ENCODE measurements around the gene APBA1.
A peak's percentile ranks its signal among the peaks of the same experiment; 100 is the strongest.
"Not testable (repeated sequence)": the region's sequence is repeated elsewhere in the genome, so short reads cannot be mapped to it uniquely, and the experiment has no call there.

APBA1 gene

DNA sequence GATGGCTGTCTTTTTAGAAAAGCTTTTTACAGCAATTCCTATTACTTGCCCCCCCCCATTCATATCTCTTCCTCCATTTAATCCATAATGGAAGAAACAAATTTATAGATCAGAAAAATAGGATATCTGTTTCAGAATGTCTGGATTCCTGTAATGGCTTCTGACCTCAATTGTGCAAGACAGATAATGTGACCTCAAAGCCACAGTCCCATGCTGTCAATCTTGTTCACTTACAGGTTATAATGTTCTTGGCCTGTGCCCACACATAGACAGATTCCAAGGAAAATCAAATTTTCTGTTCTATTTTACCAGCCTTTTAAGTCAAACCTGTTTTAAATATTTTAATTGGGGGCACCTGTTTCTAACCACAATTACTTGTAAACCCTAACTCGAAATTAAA is 203.8 kb downstream of the APBA1 start:
- no peak for DNase-seq

DNA sequence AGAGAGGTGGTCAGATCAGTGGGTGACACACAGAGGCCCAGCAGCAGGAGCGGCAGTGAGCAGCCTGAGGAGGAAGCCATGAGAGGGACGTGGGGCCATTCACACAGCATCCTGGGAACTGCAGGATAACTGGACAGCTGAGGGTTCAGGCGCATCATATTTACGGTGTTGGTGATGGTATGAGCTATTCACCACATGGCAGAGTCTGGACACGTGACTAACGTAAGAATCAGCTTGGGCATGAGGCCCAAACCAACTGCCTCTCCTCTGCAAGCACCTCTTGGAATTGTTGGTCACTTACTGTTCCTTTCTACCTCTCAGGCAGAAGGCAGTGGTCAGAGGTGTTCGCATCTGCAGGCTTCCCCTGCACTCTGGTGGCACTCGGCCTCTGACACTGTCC is 206.0 kb downstream of the APBA1 start:
- no peak for DNase-seq

DNA sequence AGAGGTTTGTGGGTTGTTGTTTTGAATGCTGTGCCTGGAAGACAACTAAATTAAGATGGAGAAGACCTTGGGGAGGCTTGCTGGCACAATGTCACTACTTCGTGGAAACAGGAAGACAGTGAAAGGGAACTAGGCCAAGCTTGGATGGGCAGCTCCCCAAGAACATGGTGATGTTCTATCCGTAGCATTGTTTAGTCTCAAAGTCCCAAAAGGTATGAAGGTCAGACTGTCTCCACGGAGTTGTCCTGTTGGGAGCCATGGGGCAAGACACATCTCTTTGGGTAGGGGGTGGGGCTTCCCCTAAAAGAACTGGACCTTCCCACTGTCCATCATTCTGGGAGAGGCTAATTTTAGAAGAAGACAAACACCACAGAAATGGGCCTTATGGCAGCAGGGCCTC is 206.7 kb downstream of the APBA1 start:
- DNase-seq, result no peak

DNA sequence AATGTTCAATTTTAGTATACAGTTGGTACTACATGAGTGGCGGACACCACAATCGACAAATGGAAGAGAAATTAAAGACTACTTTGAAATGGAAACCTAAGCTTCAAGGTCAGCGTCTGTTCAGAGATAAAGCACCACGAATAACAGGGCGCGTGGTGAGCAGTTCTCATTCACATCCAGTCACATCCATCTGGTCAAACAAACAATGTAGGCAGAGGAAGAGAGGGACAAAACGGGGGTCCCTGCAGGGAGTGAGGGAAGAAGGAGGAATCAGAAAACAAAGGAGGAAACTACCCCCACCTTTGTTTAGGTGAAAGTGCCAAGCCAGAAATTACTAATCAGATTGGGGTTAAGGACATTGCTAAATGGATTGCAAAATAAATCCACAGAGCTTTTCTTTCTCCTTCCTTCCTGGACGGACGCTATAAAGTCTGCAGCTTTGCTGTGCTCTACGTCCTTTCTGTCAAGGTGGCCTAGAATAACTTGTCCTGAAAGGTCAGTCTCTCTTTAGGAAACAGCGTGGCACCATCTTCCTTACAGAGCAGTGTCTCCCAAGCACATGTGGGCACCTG is 208.6 kb downstream of the APBA1 start:
- DNase-seq, result no peak

DNA sequence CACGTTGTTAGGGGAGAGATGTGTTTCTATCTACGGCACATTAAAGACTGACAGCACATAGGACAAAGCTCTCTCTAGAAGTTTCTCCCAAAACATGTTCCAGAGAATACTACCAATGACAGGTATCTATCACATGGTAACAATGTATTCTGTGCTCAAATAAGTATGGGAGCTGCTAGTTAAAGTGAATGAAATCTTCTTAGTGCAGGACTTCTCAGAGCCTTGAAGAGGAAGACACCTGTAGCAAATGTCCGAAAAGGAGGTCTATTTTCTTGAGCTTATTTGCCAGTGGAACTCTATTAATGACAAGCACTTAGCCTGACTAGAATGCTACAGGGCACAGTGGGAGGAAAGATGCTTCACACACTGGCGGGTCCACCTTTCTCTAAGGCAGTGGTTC is 209.8 kb downstream of the APBA1 start:
- no peak for DNase-seq

DNA sequence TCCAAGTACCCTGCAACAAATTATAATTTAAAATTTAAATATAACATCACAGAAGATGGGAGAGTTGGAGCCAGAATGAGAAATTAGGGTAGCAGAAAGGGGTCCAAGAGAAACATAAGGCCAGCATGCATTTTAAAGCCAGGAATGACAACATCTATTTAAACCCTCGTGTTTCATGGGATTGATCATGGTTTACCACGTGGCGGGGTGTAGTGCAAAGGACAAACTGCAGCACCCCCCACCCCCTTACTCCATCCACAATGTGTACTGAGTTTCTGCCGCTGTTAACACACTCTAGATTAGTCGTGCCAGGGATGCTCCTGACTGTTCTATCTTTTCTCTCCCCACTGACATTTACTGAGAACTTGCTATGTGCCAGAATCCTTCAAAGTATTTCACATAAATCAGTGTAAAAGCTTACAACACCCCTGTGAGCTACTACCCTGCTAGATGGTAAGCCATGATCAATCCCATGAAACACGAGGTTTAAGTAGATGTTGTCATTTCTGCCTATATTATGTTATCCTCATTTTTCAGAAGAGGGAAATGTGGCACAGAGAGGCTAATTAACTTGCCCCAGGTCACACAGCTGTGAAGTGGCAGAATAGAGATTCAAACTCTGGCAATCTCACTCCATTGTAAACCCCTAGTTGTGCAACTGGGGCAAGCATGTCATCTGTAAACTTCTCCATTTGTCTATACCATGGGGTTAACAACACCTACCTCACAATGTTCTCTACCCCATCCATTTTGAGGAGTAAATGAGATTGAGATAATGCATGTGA is 210.9 kb downstream of the APBA1 start:
- no peak for DNase-seq

DNA sequence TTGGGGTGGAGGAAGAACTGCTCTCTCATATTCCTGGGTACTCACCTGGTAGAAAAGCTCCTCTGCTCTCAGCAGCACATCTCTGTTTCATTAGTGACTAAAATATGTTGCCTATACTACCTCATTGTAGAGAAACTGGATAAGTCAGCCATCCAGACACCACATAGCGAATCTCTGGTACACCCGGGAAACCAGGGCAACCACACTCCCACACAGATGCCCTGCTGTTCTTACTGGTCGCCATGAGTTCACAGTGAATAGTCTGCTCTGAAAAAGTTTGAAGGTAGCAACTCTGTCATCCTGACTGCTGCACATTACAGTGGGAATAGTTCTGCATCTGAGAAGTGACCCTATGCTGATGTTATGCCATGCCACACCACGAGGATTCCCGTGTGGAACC is 212.2 kb downstream of the APBA1 start:
- no peak for DNase-seq

DNA sequence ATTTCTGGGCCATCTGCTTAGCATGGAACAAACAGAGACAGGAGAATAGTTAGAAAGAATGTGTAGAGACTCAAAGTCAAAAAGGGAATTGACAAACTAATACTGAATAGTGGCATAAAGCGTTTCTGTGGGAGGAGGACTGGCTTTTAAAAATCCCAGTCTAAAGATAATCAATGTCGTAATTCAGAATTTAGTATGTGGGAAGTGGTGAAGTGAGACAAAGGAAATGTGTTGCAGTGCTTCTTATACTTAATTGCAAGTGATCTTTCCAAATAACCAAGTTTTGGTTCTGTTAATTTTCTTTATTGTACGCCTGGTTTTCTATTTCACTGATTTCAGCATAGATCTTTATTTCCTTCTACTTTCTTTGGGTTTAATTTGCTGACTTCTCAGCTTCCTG is 214.0 kb downstream of the APBA1 start:
- DNase-seq, result no peak

DNA sequence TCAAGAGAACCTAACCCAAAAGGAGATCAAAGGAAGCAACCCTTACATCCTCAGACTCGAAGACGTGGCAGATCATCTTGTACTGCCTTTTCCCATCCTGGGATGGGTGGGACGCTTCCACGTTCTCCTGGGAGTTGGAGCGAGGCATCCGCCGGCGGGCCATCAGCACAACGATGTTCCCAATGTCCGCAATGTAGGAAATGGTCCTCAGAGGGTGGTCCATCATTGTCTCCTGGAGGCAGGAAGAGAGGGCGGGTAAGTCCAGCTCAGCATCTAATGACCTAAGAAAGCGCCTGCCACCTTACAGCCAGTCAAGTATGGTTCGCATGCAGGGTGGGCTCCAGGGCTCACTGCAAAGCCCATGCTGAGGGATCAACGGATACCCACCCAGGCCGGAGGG is 216.0 kb downstream of the APBA1 start:
- no peak for DNase-seq

DNA sequence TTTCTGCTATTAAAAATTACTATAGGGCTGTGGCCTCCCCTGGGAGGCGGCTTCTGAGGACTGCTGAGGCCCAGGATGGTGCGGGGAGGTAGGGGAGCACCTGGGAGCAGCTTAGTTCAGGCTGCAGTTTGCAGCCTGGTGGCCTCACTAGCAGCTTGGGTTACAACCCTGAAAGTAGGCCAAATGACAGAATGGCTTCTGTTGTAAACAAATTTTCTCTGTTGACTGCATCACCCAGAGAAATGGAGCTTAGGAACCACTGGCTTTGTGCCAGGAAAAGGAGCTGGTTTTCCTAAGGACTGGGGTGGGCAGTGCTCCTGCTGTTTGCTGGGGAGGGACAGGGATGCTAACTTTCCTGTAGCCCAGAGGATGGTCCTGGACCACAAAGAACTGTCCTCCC is 216.9 kb downstream of the APBA1 start:
- no peak for DNase-seq

DNA sequence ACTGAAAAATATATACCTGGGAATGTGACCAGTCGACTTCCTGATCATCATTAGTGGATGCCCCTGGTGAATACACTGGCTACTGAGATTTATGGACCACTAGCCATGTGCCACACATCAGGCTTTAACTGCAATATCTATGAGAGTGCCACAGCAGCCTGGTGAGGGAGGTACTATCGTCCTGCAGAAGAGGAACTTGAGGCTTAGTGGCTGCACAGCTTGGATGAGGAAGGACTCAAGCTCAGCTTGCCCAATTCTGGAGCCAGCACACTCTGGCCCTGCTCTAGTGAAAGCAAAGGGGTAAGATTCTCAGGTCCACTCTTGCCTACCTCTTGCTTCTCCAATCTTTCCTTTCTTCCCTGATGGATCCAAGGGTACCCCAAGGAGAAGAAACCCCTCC is 217.8 kb downstream of the APBA1 start:
- DNase-seq, result no peak

DNA sequence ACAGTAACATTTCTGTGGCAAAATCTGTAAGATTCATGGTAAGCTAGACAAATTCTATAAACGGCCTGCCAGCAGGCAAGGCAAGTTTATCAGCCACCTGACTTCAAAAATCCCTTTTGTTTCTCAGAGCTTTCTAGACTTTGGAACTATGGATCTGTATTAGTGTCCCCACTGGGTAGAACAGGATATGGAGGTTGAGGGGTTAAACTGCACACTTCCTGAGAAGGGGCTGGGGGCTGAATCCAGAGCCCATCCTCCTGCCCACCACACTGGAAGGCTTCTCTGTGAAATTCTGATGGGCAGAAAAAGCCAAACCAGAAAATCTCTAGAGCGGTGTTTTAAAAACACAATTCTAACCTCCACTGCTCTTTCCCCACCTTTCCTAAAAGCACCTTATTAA is 218.4 kb downstream of the APBA1 start:
- no peak for DNase-seq

DNA sequence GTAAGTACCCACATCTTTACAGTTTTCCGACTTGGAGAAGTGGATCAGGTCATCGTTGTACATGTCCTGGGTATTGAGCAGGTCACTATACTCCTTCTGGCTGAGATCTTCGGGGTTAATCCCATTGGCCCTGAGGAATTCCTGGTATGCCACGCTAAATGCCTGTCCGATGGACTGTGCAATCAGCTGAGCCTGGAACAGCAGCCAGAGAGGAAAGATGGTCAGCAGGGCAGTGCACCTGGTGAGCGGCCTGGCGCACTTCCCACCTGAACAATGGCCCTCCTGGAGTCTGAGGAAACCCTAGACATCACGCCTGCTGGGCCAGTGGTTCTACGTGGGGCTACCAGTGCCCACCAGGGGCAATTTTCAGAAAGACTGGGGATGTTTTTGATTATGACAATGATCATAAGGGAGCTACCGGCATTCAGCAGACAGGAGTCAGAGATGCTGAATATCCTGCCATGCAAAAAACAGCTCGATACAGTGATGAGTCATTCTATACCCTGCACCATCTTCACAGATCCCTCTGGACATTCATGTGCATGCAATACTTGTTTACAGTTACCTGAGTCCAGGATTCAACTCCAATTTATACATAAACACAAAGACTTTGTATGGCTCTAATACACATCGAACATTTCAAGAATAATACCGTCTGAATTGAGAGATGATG is 219.9 kb downstream of the APBA1 start:
- no peak for DNase-seq

DNA sequence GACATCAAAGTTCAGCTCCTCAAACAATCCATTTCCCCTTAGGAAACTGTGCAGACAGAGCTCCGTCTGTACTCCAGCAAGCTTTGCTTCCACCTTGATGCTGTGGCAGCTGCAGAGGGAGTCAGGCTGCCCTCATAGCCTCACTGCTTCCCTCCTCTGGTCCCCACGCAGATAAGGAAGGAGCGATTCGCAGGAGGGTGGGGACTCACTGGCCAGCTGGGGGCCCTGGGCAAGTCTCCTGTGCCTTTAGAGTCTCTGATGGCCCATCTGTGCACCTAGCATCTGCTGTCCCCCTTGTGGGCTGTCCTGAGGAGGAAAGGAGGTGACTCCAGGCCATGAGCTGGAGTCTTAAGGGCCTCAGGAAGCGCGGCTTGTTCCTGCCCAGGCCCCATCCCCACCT is 225.7 kb downstream of the APBA1 start:
- DNase-seq, result no peak

DNA sequence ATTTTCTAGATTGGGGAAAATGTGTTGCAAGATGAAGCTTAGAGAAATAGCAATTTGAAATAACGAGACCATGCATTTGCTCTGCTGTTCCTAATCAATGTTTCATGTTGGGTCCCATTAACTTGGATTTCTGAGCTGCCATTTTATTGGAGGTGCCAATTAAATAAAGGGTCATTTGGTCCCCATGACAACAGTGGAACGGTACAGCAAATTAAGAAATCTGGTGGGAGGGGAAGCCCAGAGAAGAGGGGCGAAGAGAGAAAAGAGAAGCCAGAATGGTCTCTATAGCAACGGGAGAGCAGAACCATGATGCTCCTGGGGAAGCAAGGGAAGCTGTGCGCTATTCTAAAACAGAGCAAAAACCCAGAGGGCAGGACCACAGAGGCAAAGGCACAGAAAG is 226.9 kb downstream of the APBA1 start:
- DNase-seq, result no peak

DNA sequence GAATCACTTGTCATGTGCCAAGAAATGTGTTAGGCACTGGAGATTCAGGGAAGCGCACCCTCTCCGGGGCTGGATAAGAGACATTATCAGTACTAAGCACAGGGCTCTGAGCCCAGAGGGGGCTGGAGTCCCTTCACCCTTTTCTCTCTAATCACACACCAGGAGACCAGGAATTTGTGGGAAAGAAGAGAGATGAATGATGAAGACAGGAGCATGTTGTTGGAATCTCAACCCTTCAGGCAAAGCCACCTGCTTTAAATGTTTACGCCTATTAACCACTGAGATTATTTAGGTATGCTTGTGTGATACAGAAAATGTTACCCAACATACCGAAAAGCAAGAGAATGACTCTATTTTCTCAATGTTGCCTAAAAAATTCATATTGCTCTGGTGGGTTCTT is 227.4 kb downstream of the APBA1 start:
- DNase-seq, result no peak

DNA sequence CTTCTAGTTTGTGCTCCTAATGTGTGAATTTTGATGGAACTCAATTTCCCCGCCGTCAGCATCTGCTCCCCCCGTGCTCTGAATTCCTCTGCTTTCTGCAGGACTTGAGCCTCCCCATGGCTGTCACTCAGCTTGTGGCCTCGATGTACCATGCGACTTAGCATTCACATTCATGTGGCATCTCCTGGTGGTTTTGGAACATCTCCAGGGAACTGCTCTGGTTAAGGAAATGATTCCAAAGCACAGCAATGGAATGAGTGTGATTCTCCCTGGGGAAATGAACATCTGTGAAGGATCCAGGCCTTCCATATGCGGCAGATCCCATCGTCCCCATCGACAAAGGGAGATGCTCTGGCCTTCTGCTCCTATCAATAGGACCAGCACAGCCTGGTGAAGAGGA is 228.2 kb downstream of the APBA1 start:
- no peak for DNase-seq

DNA sequence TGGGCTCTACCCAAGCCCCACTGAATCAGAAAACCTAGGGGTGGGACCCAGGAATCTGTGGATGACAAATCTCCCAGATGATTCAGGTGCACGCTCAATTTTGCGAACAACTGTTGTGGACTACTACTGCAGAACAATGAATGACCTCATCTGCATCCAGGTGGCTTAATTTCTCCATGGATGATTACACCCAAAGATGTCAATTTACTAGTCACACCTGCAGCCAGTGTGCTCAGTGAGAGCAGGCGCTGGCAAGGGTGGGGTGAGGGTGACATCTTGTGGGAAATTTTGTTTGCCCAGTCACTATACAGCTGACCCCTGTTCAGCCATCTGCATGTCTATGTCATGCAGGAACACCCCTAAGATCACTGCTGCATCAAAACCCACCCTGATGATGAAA is 229.0 kb downstream of the APBA1 start:
- no peak for DNase-seq

DNA sequence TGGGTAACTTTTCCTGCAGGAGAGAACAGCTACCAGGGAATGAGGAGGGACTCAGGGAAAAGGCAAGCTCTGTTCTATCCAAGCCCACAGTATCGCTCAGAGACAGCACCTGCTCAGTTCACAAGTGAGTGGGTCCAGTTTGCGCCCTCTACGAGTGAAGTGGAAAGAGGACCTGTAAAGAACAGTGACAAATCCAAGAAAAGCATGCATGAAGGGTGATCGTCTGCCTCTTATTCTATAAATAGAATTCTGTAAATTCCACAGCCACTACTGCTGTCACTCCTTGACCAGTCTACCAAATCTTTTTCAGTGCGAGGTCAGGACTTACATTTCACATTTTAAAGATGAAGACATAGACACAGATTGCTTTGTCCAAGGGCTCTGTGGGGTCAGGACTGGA is 229.7 kb downstream of the APBA1 start:
- no peak for DNase-seq

DNA sequence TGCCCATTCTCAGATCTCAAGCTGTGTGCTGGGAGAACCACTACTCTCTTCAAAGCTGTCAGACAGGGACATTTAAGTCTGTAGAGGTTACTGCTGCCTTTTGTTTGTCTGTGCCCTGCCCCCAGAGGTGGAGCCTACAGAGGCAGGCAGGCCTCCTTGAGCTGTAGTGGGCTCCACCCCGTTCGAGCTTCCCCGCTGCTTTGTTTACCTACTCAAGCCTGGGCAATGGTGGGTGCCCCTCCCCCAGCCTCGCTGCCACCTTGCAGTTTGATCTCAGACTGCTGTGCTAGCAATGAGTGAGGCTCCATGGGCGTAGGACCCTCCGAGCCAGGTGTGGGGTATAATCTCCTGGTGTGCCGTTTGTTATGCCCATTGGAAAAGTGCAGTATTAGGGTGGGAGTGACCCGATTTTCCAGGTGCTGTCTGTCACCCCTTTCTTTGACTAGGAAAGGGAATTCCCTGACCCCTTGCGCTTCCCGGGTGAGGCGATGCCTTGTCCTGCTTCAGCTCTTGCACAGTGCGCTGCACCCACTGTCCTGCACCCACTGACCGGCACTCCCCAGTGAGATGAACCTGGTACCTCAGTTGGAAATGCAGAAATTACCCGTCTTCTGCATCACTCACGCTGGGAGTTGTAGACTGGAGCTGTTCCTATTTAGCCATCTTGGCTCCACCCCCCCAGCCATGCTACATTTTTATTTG is 231.8 kb downstream of the APBA1 start:
- DNase-seq, result peak in 1 of 4 experiments; percentile 1

DNA sequence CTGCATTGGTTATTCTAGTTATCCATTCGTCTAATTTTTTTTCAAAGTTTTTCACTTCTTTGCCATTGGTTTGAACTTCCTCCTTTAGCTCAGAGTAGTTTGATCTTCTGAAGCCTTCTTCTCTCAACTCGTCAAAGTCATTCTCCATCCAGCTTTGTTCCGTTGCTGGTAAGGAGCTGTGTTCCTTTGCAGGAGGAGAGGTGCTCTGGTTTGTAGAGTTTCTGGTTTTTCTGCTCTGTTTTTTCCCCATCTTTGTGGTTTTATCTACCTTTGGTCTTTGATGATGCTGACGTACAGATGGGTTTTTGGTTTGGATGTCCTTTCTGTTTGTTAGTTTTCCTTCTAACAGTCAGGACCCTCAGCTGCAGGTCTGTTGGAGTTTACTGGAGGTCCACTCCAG is 232.5 kb downstream of the APBA1 start:
- DNase-seq, result not testable (repeated sequence)

DNA sequence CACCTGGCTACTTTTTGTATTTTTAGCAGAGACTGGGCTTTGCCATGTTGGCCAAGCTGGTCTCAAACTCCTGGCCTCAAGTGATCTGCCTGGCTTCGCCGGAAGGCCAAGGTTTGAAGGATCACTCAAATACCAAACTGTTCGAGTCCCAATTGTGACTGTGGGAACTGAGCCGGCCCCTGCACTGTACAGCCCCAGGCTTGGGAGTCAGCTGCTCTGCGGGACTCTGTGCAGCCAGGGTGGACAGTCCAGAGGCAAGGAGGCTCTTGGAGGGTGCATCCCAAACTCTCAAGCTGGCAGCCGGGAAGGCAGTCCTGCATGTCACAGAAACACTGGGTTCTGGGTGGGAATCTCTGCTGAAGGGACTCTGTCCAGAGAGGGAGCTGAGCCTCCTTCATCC is 238.2 kb downstream of the APBA1 start:
- no peak for DNase-seq

DNA sequence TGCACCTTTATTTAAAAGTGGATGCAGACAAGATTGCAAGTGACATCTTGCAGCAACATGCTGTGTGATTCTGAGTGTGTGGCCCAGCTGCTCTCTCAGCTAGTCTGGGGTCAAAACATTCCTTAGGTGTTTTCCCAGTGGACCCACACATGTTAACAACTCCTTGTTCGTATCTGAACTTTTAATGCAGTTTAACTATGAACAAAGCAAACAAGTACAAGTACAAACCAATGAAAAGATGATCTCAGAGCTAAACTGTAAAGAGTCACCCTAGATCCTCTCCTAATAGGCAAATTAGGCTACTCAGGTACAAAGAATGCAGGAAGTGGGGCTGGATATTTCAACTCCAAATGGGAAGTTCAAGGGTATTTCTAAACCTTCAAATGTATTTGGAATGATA is 238.8 kb downstream of the APBA1 start:
- no peak for DNase-seq

DNA sequence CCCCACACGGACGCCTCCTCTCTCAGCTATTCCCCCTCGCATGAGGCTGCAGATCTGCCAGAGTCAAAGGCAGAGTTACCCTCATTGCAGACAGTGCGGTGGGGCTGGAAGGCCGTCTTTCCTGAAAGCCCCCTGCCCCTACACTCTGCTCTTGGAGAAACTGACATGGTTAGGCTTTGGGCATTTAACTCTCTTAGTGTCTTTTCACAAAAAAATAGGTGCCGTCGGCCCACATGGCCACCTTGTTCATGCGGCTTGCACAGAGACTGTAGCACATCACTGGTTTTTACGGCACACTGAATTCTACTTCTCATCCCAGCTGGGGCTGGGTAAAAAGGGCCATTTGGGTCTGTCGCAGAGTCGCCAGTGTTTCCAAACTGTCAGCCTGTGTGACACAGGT is 239.5 kb downstream of the APBA1 start:
- no peak for DNase-seq

All from activated naive CD4-positive, alpha-beta T cell (primary cell).